GM18867 (cell line): ENCODE data around the gene MBNL2.

Experiments used
- ATAC-seq: cut with Tn5 transposase; IDR thresholded peaks from one replicate; pipeline ENCODE4 v1.9.1; 2021; ENCODE audit warnings: mild to moderate bottlenecking, moderate library complexity; ENCODE audit not compliant: unreplicated experiment

Gene MBNL2

GRCh38 chr13:97434397-97435201 is 212.5 kb downstream of the MBNL2 start:
- peak; percentile 3 for ATAC-seq

DNA sequence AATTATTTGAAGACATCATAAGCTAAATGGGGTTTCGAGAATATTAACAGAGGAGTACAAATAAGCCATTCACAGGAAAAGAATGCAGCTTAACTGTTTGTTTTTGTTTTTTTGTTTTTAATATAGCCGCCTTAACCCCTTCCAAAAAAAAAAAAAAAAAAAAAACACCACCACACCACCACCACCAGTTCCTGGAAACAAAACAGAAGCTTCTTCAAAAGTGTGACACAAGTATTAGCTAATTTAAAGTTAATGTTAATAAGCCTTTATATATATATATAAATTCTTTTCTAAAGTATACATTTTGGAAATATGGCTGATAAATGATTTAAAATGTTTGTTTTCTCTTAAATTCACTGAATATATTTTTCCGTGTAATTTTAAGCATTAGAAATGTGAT is 213.2 kb downstream of the MBNL2 start:
- no peak for ATAC-seq

DNA sequence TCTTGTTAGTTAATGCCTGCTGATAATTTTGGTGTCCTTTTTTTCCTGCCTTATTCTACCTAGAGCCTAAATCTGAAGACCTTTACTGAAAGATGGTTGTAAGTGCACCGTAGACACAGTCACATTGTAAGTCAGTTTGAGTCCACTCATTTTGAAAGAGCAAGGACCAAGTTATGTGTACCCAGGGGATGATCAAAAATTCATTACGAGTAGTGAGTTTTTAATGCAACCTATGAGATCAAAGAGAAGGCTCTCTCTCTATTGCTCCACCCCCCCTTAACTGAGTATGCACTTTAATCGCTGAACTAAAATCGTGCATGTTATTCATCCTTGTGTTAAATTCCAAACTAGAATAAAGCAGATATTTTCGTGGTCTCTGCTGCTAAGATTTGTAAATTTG is 213.7 kb downstream of the MBNL2 start:
- ATAC-seq = no peak

GRCh38 chr13:97436845-97437244 is 214.7 kb downstream of the MBNL2 start:
- no peak for ATAC-seq

GRCh38 chr13:97437729-97438128 is 215.6 kb downstream of the MBNL2 start:
- ATAC-seq = no peak

DNA sequence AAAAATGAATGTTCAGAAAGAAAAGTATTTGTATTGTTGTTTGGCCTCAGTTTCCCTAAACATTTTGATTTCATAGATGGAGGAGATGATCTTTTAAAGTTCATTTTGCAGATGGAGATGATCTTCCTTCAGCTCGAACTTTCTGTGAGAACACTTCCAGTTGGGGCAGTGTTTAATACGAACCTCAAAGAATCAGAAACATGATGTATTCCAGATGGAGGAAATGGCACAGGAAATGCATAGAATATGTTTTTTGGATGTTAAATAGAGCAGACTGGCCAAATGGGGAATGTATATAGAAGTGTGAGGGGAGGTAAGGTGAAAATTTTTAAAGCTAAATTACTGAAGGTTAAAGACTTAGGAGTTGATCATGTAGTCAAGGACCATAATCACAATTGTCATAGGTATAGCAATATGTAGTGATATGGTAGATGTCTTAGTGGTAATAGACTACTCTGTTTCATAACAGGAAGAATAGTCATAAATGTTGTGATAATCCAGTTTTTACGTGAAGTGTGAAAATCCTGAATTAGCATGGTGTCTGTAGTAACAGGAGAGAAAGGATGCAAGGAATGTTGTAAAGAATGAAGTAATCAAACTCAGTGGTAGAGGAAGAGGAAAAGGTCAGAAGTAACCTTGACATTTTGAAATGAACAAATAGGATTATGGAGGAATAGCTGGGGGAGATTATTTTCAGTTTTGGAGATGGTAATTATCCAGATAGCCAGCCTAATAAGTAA is 216.9 kb downstream of the MBNL2 start:
- no peak for ATAC-seq

DNA sequence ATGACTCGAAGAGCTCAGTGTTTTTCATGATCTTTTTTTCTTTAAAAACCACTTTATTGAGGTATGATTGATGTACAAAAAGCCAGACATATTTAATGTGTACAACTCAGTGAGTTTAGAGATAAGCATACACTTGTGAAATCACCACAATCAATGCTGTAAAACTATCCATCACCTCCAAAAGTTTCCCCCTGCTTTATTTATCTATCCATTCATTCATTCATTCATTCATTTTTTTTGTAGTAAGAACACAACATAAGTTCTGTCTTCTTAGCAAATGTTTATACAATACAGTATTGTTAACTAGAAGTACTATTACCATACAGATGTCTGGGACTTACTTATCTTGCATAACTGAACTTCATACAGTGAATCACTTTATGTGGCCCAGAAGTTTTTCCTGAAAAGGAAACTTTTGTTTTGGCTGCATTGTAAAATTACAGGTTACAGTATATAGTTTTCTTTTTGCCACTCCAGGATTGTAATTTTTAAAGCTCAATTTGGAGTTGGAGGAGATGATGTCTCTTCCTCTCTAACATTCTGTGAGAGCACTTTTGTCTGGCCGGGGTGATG is 218.6 kb downstream of the MBNL2 start:
- no peak for ATAC-seq

- no peak for ATAC-seq
Measured at GRCh38 chr13:97441368-97441767, 219.2 kb downstream of the MBNL2 start.
